Body of pancreas (tissue), 4 donors: Measurements from ENCODE around the gene CTDSPL. TPM values are rescaled to one million over a fixed set of nuclear protein-coding genes. Genes with fewer than 3 reads are reported as not detected.
A peak's percentile ranks its signal among the peaks of the same experiment; 100 is the strongest.
"Not testable (repeated sequence)": the region's sequence is repeated elsewhere in the genome, so short reads cannot be mapped to it uniquely, and the experiment has no call there.

Experiments
- ATAC-seq: fragments of 150-250 bp; one replicate; pipeline ENCODE4 v1.9.1; 2016
- DNase-seq, 4 donors: peaks; one replicate each; pipeline ENCODE4 v3.0.0-alpha.2; 2019
- H3K27ac ChIP-seq, 4 donors: fragments of 200-600 bp; sonication (generic); 1 replicate in 3 of 4; 2 replicates in 1 of 4; pipeline versions ENCODE4 v1.5.1 to v1.6.1; 2016 to 2019; ENCODE audit warnings: mild to moderate bottlenecking in 1 of 4, mixed read lengths in 1 of 4, moderate library complexity in 1 of 4
- H3K27me3 ChIP-seq, 2 donors: fragments of 200-600 bp; sonication (generic); one replicate each; pipeline ENCODE4 v1.6.0; 2016; ENCODE audit warnings: mild to moderate bottlenecking in 1 of 2
- H3K36me3 ChIP-seq, 2 donors: fragments of 200-600 bp; sonication (generic); replicated peaks in 1 of 2; 2 replicates each; pipeline ENCODE4 v1.5.1; 2016; ENCODE audit warnings: low read depth in 2 of 2; ENCODE audit not compliant: insufficient read depth in 1 of 2
- H3K4me1 ChIP-seq: fragments of 200-600 bp; sonication (generic); one replicate; pipeline ENCODE4 v1.6.0; 2016
- H3K4me3 ChIP-seq, 2 donors: fragments of 200-600 bp; sonication (generic); 1 replicate in 1 of 2; 2 replicates in 1 of 2; pipeline ENCODE4 v1.5.1; 2016 to 2019
- H3K9me3 ChIP-seq, 3 donors: fragments of 200-600 bp; sonication (generic); 1 replicate in 2 of 3; 2 replicates in 1 of 3; pipeline ENCODE4 v1.5.1; 2016
- CTCF ChIP-seq, 7 experiments: fragments of 450-650 bp in 4 of 7; fragments of 200-600 bp in 3 of 7; sonication (generic) in 3 of 7; IDR thresholded peaks; one replicate each; pipeline ENCODE4 v1.5.1; 2016 to 2019; ENCODE audit warnings: antibody characterized with exemption in 7 of 7
- POLR2A ChIP-seq, 3 donors: fragments of 450-650 bp; IDR thresholded peaks; one replicate each; pipeline ENCODE4 v1.6.1; 2016; ENCODE audit warnings: antibody characterized with exemption in 3 of 3, mild to moderate bottlenecking in 2 of 3
- WGBS, 2 donors: methylation state at CpG; one replicate each; pipeline ENCODE4 v1.1.5; 2017; 5-methylcytosine and 5-hydroxymethylcytosine counted together
- intact Hi-C: fragments of 100-400 bp; cut with DNase I; formaldehyde crosslinking; loops from one replicate; pipeline ENCODE4 v1.15.1; 2023
- total RNA-seq, 2 donors: library from RNA; depleted of rRNA; stranded (reverse); fragments of >200 nt; gene quantifications; one replicate each; pipeline ENCODE4 v1.1.0, GENCODE V29; 2016

The CTDSPL gene
- total RNA-seq, 2 donors from 2014 or later, result 23.6 to 25.4 TPM

- H3K27ac ChIP-seq, result no peak overlapping the region
- H3K36me3 ChIP-seq, result peaks cover 0 to 2% of the 10 kb centered on the region in 2 donors
- H3K4me1 ChIP-seq, result peaks cover 7% of the 10 kb centered on the region
- no peak for TF ChIP-seq CTCF (IDR thresholded peaks at IDR 0.05)
- no peak for TF ChIP-seq POLR2A (IDR thresholded peaks at IDR 0.05)
- no peak overlapping the region for H3K4me3 ChIP-seq
- intact Hi-C loops, result no loop called here
- ATAC-seq, result no peak
- DNase-seq, result no peak
- H3K27me3 ChIP-seq, result no peaks in the 10 kb centered on the region
- no peaks in the 10 kb centered on the region for H3K9me3 ChIP-seq
Observed at GRCh38 chr3:37971467-37971866, 109.8 kb downstream of the CTDSPL start.

GRCh38 chr3:37972056-37972455, 110.4 kb downstream of the CTDSPL start:
- H3K4me3 ChIP-seq, H3K27me3 ChIP-seq, H3K9me3 ChIP-seq, H3K4me1 ChIP-seq, intact Hi-C loops, DNase-seq, ATAC-seq, H3K27ac ChIP-seq, H3K36me3 ChIP-seq: not testable (repeated sequence)
- 82 to 89% methylated on average over 8 of the region's 8 CpGs for WGBS, 2 donors

- DNase-seq, result no peak
- no peak for ATAC-seq
- no peak overlapping the region for H3K27ac ChIP-seq
- H3K9me3 ChIP-seq, result no peaks in the 10 kb centered on the region
- no peak overlapping the region for H3K4me3 ChIP-seq
- H3K36me3 ChIP-seq, result peaks cover 0 to 2% of the 10 kb centered on the region in 2 donors
- intact Hi-C loops, result no loop called here
- TF ChIP-seq CTCF (IDR thresholded peaks at IDR 0.05) (no peak), POLR2A (IDR thresholded peaks at IDR 0.05) (no peak)
- no peaks in the 10 kb centered on the region for H3K4me1 ChIP-seq
- H3K27me3 ChIP-seq, result no peaks in the 10 kb centered on the region
- WGBS, 2 donors, result 68 to 70% methylated on average over 12 of the region's 12 CpGs
Observed at GRCh38 chr3:37973246-37974054, 111.8 kb downstream of the CTDSPL start.

- Histone ChIP-seq H3K9me3 (no peaks in the 10 kb centered on the region), H3K27ac (no peak overlapping the region), H3K36me3 (peaks cover 0 to 2% of the 10 kb centered on the region in 2 donors), H3K4me3 (no peak overlapping the region), H3K4me1 (no peaks in the 10 kb centered on the region), H3K27me3 (no peaks in the 10 kb centered on the region)
- intact Hi-C loops, result no loop called here
- DNase-seq, result peak; percentile 72 to 83 (median 77)
- ATAC-seq, result peak; percentile 89
- TF ChIP-seq CTCF (IDR thresholded peaks at IDR 0.05) (peak; percentile 78 to 90 (median 86)), POLR2A (IDR thresholded peaks at IDR 0.05) (no peak)
- 40 to 50% methylated on average over 5 to 9 of the region's 9 CpGs for WGBS, 2 donors
Observed at GRCh38 chr3:37974121-37975083, 112.7 kb downstream of the CTDSPL start.
